ENCODE measurements around the gene FARP1. TPM values are rescaled to one million over a fixed set of nuclear protein-coding genes. Genes with fewer than 3 reads are reported as not detected.

The FARP1 gene
- total RNA-seq, 1 donor from 2014 or later: 128 TPM

GRCh38 chr13:98318263-98318878 lies 175.5 kb downstream of the FARP1 start:
- no peak overlapping the region for H3K27ac ChIP-seq (ENCODE audit: low read depth, low read length)
- H2AFZ ChIP-seq (ENCODE audit: low read depth, low read length): no peak overlapping the region
- no peak overlapping the region for H3K9ac ChIP-seq (ENCODE audit: low read length)
- no peak overlapping the region for H3K4me3 ChIP-seq (ENCODE audit: insufficient read depth, low read depth, low read length)
- no peak for FAIRE-seq
- Mint-ChIP-seq H3K36me3 (ENCODE audit: low read depth, unreplicated experiment) (peaks cover 9% of the 10 kb centered on the region), H3K4me3 (ENCODE audit: unreplicated experiment) (no peak overlapping the region), H3K27me3 (ENCODE audit: low read depth, unreplicated experiment) (no peaks in the 10 kb centered on the region), H3K27ac (ENCODE audit: unreplicated experiment) (no peak overlapping the region), H3K9me3 (ENCODE audit: unreplicated experiment) (no peaks in the 10 kb centered on the region), H3K4me1 (ENCODE audit: low read depth, unreplicated experiment) (peaks cover 20% of the 10 kb centered on the region)
- no peak overlapping the region for H3K4me2 ChIP-seq (ENCODE audit: low read length)
- H3K4me1 ChIP-seq (ENCODE audit: insufficient read depth, low read length): no peaks in the 10 kb centered on the region
- no peak for DNase-seq (ENCODE audit: low read depth)
- no peaks in the 10 kb centered on the region for H3K9me3 ChIP-seq (ENCODE audit: insufficient read depth, low read depth, low read length)
- H4K20me1 ChIP-seq (ENCODE audit: insufficient read depth, low read length): peaks cover 23% of the 10 kb centered on the region
- H3K79me2 ChIP-seq (ENCODE audit: insufficient read depth, low read length): peaks cover 24% of the 10 kb centered on the region
- TF ChIP-seq EZH2 (IDR thresholded peaks at IDR 0.05; ENCODE audit: insufficient read depth, low read length): no peak
- TF ChIP-seq, protein P1, sequence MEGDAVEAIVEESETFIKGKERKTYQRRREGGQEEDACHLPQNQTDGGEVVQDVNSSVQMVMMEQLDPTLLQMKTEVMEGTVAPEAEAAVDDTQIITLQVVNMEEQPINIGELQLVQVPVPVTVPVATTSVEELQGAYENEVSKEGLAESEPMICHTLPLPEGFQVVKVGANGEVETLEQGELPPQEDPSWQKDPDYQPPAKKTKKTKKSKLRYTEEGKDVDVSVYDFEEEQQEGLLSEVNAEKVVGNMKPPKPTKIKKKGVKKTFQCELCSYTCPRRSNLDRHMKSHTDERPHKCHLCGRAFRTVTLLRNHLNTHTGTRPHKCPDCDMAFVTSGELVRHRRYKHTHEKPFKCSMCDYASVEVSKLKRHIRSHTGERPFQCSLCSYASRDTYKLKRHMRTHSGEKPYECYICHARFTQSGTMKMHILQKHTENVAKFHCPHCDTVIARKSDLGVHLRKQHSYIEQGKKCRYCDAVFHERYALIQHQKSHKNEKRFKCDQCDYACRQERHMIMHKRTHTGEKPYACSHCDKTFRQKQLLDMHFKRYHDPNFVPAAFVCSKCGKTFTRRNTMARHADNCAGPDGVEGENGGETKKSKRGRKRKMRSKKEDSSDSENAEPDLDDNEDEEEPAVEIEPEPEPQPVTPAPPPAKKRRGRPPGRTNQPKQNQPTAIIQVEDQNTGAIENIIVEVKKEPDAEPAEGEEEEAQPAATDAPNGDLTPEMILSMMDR (IDR thresholded peaks at IDR 0.05; ENCODE audit: insufficient read depth, low read depth, low read length): no peak
- H3K36me3 ChIP-seq (ENCODE audit: insufficient read depth, low read length): no peaks in the 10 kb centered on the region
- H3K27me3 ChIP-seq (ENCODE audit: insufficient read depth, low read length): no peaks in the 10 kb centered on the region

GRCh38 chr13:98320561-98321105 lies 177.7 kb downstream of the FARP1 start:
- Histone ChIP-seq H3K4me3 (ENCODE audit: insufficient read depth, low read depth, low read length) (no peak overlapping the region), H3K79me2 (ENCODE audit: insufficient read depth, low read length) (peaks cover 23% of the 10 kb centered on the region), H3K36me3 (ENCODE audit: insufficient read depth, low read length) (no peaks in the 10 kb centered on the region), H3K4me1 (ENCODE audit: insufficient read depth, low read length) (peaks cover 4% of the 10 kb centered on the region), H3K4me2 (ENCODE audit: low read length) (no peak overlapping the region), H3K27ac (ENCODE audit: low read depth, low read length) (no peak overlapping the region), H2AFZ (ENCODE audit: low read depth, low read length) (no peak overlapping the region), H4K20me1 (ENCODE audit: insufficient read depth, low read length) (peaks cover 18% of the 10 kb centered on the region), H3K27me3 (ENCODE audit: insufficient read depth, low read length) (no peaks in the 10 kb centered on the region), H3K9me3 (ENCODE audit: insufficient read depth, low read depth, low read length) (no peaks in the 10 kb centered on the region), H3K9ac (ENCODE audit: low read length) (no peak overlapping the region)
- Mint-ChIP-seq H3K4me3 (ENCODE audit: unreplicated experiment) (no peak overlapping the region), H3K9me3 (ENCODE audit: unreplicated experiment) (no peaks in the 10 kb centered on the region), H3K36me3 (ENCODE audit: low read depth, unreplicated experiment) (peaks cover 9% of the 10 kb centered on the region), H3K4me1 (ENCODE audit: low read depth, unreplicated experiment) (peaks cover 21% of the 10 kb centered on the region), H3K27me3 (ENCODE audit: low read depth, unreplicated experiment) (no peaks in the 10 kb centered on the region), H3K27ac (ENCODE audit: unreplicated experiment) (no peak overlapping the region)
- DNase-seq (ENCODE audit: low read depth) (no peak), FAIRE-seq (no peak)
- TF ChIP-seq, protein P1 (IDR thresholded peaks at IDR 0.05; ENCODE audit: insufficient read depth, low read depth, low read length): no peak
- no peak for TF ChIP-seq EZH2 (IDR thresholded peaks at IDR 0.05; ENCODE audit: insufficient read depth, low read length)

- H4K20me1 ChIP-seq (ENCODE audit: insufficient read depth, low read length): peaks cover 18% of the 10 kb centered on the region
- peaks cover 9% of the 10 kb centered on the region for H3K36me3 Mint-ChIP-seq (ENCODE audit: low read depth, unreplicated experiment)
- TF ChIP-seq, protein P1 (IDR thresholded peaks at IDR 0.05; ENCODE audit: insufficient read depth, low read depth, low read length): no peak
- no peak for TF ChIP-seq EZH2 (IDR thresholded peaks at IDR 0.05; ENCODE audit: insufficient read depth, low read length)
- H3K4me3 ChIP-seq (ENCODE audit: insufficient read depth, low read depth, low read length): no peak overlapping the region
- no peaks in the 10 kb centered on the region for H3K27me3 ChIP-seq (ENCODE audit: insufficient read depth, low read length)
- H3K4me3 Mint-ChIP-seq (ENCODE audit: unreplicated experiment): no peak overlapping the region
- H3K4me1 Mint-ChIP-seq (ENCODE audit: low read depth, unreplicated experiment): peaks cover 19% of the 10 kb centered on the region
- DNase-seq (ENCODE audit: low read depth): no peak
- H3K27ac ChIP-seq (ENCODE audit: low read depth, low read length): no peak overlapping the region
- H2AFZ ChIP-seq (ENCODE audit: low read depth, low read length): no peak overlapping the region
- H3K4me1 ChIP-seq (ENCODE audit: insufficient read depth, low read length): peaks cover 4% of the 10 kb centered on the region
- no peak for FAIRE-seq
- H3K9me3 Mint-ChIP-seq (ENCODE audit: unreplicated experiment): no peaks in the 10 kb centered on the region
- no peaks in the 10 kb centered on the region for H3K36me3 ChIP-seq (ENCODE audit: insufficient read depth, low read length)
- no peaks in the 10 kb centered on the region for H3K27me3 Mint-ChIP-seq (ENCODE audit: low read depth, unreplicated experiment)
- H3K9ac ChIP-seq (ENCODE audit: low read length): no peak overlapping the region
- no peak overlapping the region for H3K27ac Mint-ChIP-seq (ENCODE audit: unreplicated experiment)
- no peaks in the 10 kb centered on the region for H3K9me3 ChIP-seq (ENCODE audit: insufficient read depth, low read depth, low read length)
- H3K79me2 ChIP-seq (ENCODE audit: insufficient read depth, low read length): peaks cover 23% of the 10 kb centered on the region
- H3K4me2 ChIP-seq (ENCODE audit: low read length): no peak overlapping the region
Measured at GRCh38 chr13:98321395-98321794, 178.5 kb downstream of the FARP1 start.

Measured in astrocyte (in vitro differentiated cells and primary cell).